HEK293T (cell line): ENCODE measurements around the gene CELSR1.

Experiments
- ARNT ChIP-seq: fragments of 450-650 bp; IDR thresholded peaks from 2 replicates; pipeline ENCODE4 v1.6.1; 2017; ENCODE audit warnings: mild to moderate bottlenecking
- BHLHE40 ChIP-seq: fragments of 450-650 bp; IDR thresholded peaks from 2 replicates; pipeline ENCODE4 v1.6.1; 2016; ENCODE audit warnings: mild to moderate bottlenecking, moderate library complexity, borderline replicate concordance
- CTBP1 ChIP-seq: fragments of 450-650 bp; IDR thresholded peaks from 2 replicates; pipeline ENCODE4 v1.6.1; 2016; ENCODE audit warnings: borderline replicate concordance
- ELF4 ChIP-seq: fragments of 450-650 bp; IDR thresholded peaks from 2 replicates; pipeline ENCODE4 v1.6.1; 2017; ENCODE audit warnings: antibody characterized with exemption
- FOXA1 ChIP-seq: fragments of 450-650 bp; IDR thresholded peaks from 2 replicates; pipeline ENCODE4 v1.6.1; 2016; ENCODE audit warnings: mild to moderate bottlenecking
- FOXK2 ChIP-seq: fragments of 450-650 bp; IDR thresholded peaks from 2 replicates; pipeline ENCODE4 v1.6.1; 2016; ENCODE audit warnings: mild to moderate bottlenecking
- FOXM1 ChIP-seq: fragments of 450-650 bp; IDR thresholded peaks from 2 replicates; pipeline ENCODE4 v1.6.1; 2017; ENCODE audit warnings: mild to moderate bottlenecking, borderline replicate concordance
- HDGF ChIP-seq: fragments of 450-650 bp; IDR thresholded peaks from 2 replicates; pipeline ENCODE4 v1.6.1; 2017; ENCODE audit warnings: antibody characterized with exemption, borderline replicate concordance
- LEF1 ChIP-seq: fragments of 450-650 bp; IDR thresholded peaks from 2 replicates; pipeline ENCODE4 v1.6.1; 2017; ENCODE audit warnings: mild to moderate bottlenecking, borderline replicate concordance
- PKNOX1 ChIP-seq: fragments of 450-650 bp; IDR thresholded peaks from 2 replicates; pipeline ENCODE4 v1.6.1; 2016
- SP1 ChIP-seq: fragments of 450-650 bp; IDR thresholded peaks from 2 replicates; pipeline ENCODE4 v1.6.1; 2017
- TARDBP ChIP-seq: fragments of 450-650 bp; IDR thresholded peaks from 2 replicates; pipeline ENCODE4 v1.6.1; 2016

- TF ChIP-seq SP1: no peak
- no peak for TF ChIP-seq CTBP1
- TF ChIP-seq ELF4: no peak
- no peak for TF ChIP-seq FOXA1
- TF ChIP-seq BHLHE40: no peak
- no peak for TF ChIP-seq ARNT
- TF ChIP-seq FOXK2: no peak
- TF ChIP-seq LEF1: no peak
- no peak for TF ChIP-seq PKNOX1
- TF ChIP-seq TARDBP: no peak
- no peak for TF ChIP-seq FOXM1
- no peak for TF ChIP-seq HDGF
These were observed 36.5 kb upstream of the CELSR1 start for GRCh38 chr22:46573781-46574437.
